Activated T-helper 2 cell treated with anti-CD3 and anti-CD28 coated beads, Interferon-gamma antibody, Interleukin-2, Interleukin-4, amounts not matched to agents 10 μg/mL and 5 μg/mL and 100 μg/mL, durations not matched to agents 14 hours and 24 hours and 36 hours (primary cell): Measurements from ENCODE around the gene PITX3. TPM values are rescaled to one million over a fixed set of nuclear protein-coding genes. Genes with fewer than 3 reads are reported as not detected.
"Not testable (repeated sequence)": the region's sequence is repeated elsewhere in the genome, so short reads cannot be mapped to it uniquely, and the experiment has no call there.

Source experiments
- DNase-seq: peaks from one replicate; pipeline ENCODE4 v3.0.0; 2021; ENCODE audit warnings: low spot score
- H3K27ac Mint-ChIP-seq: one replicate; pipeline ENCODE4 v1.8.0; 2021; ENCODE audit warnings: mixed read lengths
- H3K27me3 Mint-ChIP-seq: one replicate; pipeline ENCODE4 v1.8.0; 2021; ENCODE audit warnings: low read depth, mixed read lengths
- H3K36me3 Mint-ChIP-seq: one replicate; pipeline ENCODE4 v1.8.0; 2021; ENCODE audit warnings: low read depth, mixed read lengths
- H3K4me1 Mint-ChIP-seq: one replicate; pipeline ENCODE4 v1.8.0; 2021; ENCODE audit warnings: low read depth, mixed read lengths
- H3K4me3 Mint-ChIP-seq: one replicate; pipeline ENCODE4 v1.8.0; 2021; ENCODE audit warnings: low read depth, mild to moderate bottlenecking, moderate library complexity, mixed read lengths
- H3K9me3 Mint-ChIP-seq: one replicate; pipeline ENCODE4 v1.8.0; 2021; ENCODE audit warnings: mixed read lengths
- intact Hi-C: fragments of 100-400 bp; cut with micrococcal nuclease; formaldehyde crosslinking; loops from one replicate; pipeline ENCODE4 v1.15.1; 2023
- total RNA-seq: library from RNA; stranded (reverse); gene quantifications from 2 replicates; pipeline ENCODE4 v1.2.3, GENCODE V29; 2022

The PITX3 gene
- total RNA-seq, 1 donor from 2014 or later = 0.46 TPM

- DNase-seq = no peak
- Mint-ChIP-seq H3K4me1 (peaks cover 1% of the 10 kb centered on the region), H3K27me3 (peaks cover 10% of the 10 kb centered on the region), H3K27ac (no peak overlapping the region), H3K9me3 (no peaks in the 10 kb centered on the region), H3K36me3 (no peaks in the 10 kb centered on the region), H3K4me3 (no peak overlapping the region)
- intact Hi-C loops = loop anchor here (5.0 kb wide), 1 partner anchor 44 kb away; no protein-coding TSS in a partner anchor
Measured at GRCh38 chr10:102211615-102212299, 29.6 kb downstream of the PITX3 start.

- peaks cover 4% of the 10 kb centered on the region for H3K9me3 Mint-ChIP-seq
- peaks cover 2% of the 10 kb centered on the region for H3K27me3 Mint-ChIP-seq
- H3K4me3 Mint-ChIP-seq = no peak overlapping the region
- peaks cover 6% of the 10 kb centered on the region for H3K36me3 Mint-ChIP-seq
- intact Hi-C loops = no loop called here
- H3K27ac Mint-ChIP-seq = no peak overlapping the region
- no peak for DNase-seq
- H3K4me1 Mint-ChIP-seq = peaks cover 1% of the 10 kb centered on the region
Measured at GRCh38 chr10:102208311-102209035, 32.8 kb downstream of the PITX3 start.

GRCh38 chr10:102202386-102202785, 38.9 kb downstream of the PITX3 start:
- Mint-ChIP-seq H3K27ac (no peak overlapping the region), H3K36me3 (peaks cover 6% of the 10 kb centered on the region), H3K4me1 (peaks cover 5% of the 10 kb centered on the region), H3K4me3 (no peak overlapping the region), H3K27me3 (peaks cover 3% of the 10 kb centered on the region), H3K9me3 (peaks cover 4% of the 10 kb centered on the region)
- intact Hi-C loops = no loop called here
- DNase-seq = no peak

- no peak overlapping the region for H3K4me3 Mint-ChIP-seq
- peaks cover 12% of the 10 kb centered on the region for H3K4me1 Mint-ChIP-seq
- no peak overlapping the region for H3K27ac Mint-ChIP-seq
- H3K9me3 Mint-ChIP-seq = peaks cover 4% of the 10 kb centered on the region
- peaks cover 6% of the 10 kb centered on the region for H3K36me3 Mint-ChIP-seq
- no peak for DNase-seq
- intact Hi-C loops = no loop called here
- peaks cover 3% of the 10 kb centered on the region for H3K27me3 Mint-ChIP-seq
Measured at GRCh38 chr10:102200751-102201640, 40.3 kb downstream of the PITX3 start.

- no peaks in the 10 kb centered on the region for H3K36me3 Mint-ChIP-seq
- H3K9me3 Mint-ChIP-seq = peaks cover 6% of the 10 kb centered on the region
- H3K27me3 Mint-ChIP-seq = peaks cover 3% of the 10 kb centered on the region
- H3K4me1 Mint-ChIP-seq = peaks cover 14% of the 10 kb centered on the region
- H3K4me3 Mint-ChIP-seq = no peak overlapping the region
- intact Hi-C loops = no loop called here
- no peak for DNase-seq
- no peak overlapping the region for H3K27ac Mint-ChIP-seq
Measured at GRCh38 chr10:102198027-102198426, 43.3 kb downstream of the PITX3 start.

- Mint-ChIP-seq H3K36me3 (no peaks in the 10 kb centered on the region), H3K27me3 (no peaks in the 10 kb centered on the region), H3K9me3 (peaks cover 18% of the 10 kb centered on the region), H3K27ac (peak overlapping the region; percentile 82), H3K4me1 (peaks cover 8% of the 10 kb centered on the region), H3K4me3 (no peak overlapping the region)
- no peak for DNase-seq
- intact Hi-C loops = no loop called here
Measured at GRCh38 chr10:102196893-102197292, 44.4 kb downstream of the PITX3 start.

GRCh38 chr10:102195296-102195870, 45.9 kb downstream of the PITX3 start:
- Mint-ChIP-seq H3K9me3 (peaks cover 25% of the 10 kb centered on the region), H3K4me1 (peaks cover 8% of the 10 kb centered on the region), H3K27ac (no peak overlapping the region), H3K4me3 (no peak overlapping the region), H3K36me3 (peaks cover 3% of the 10 kb centered on the region), H3K27me3 (no peaks in the 10 kb centered on the region)
- intact Hi-C loops = no loop called here
- DNase-seq = no peak

- Mint-ChIP-seq H3K27ac (no peak overlapping the region), H3K4me1 (peaks cover 18% of the 10 kb centered on the region), H3K27me3 (no peaks in the 10 kb centered on the region), H3K9me3 (peaks cover 25% of the 10 kb centered on the region), H3K36me3 (peaks cover 3% of the 10 kb centered on the region), H3K4me3 (no peak overlapping the region)
- no peak for DNase-seq
- intact Hi-C loops = no loop called here
Measured at GRCh38 chr10:102191956-102192355, 49.4 kb downstream of the PITX3 start.

GRCh38 chr10:102188941-102189898, 52.1 kb downstream of the PITX3 start:
- DNase-seq = peak; percentile 33
- peaks cover 45% of the 10 kb centered on the region for H3K9me3 Mint-ChIP-seq
- H3K4me1 Mint-ChIP-seq = peaks cover 12% of the 10 kb centered on the region
- H3K36me3 Mint-ChIP-seq, intact Hi-C loops, H3K27me3 Mint-ChIP-seq, H3K4me3 Mint-ChIP-seq: not testable (repeated sequence)
- H3K27ac Mint-ChIP-seq = peak overlapping the region; percentile 71

- H3K9me3 Mint-ChIP-seq = peaks cover 44% of the 10 kb centered on the region
- DNase-seq = no peak
- no peak overlapping the region for H3K4me3 Mint-ChIP-seq
- H3K36me3 Mint-ChIP-seq = peaks cover 3% of the 10 kb centered on the region
- H3K27me3 Mint-ChIP-seq = no peaks in the 10 kb centered on the region
- H3K27ac Mint-ChIP-seq = no peak overlapping the region
- intact Hi-C loops = no loop called here
- peaks cover 12% of the 10 kb centered on the region for H3K4me1 Mint-ChIP-seq
Measured at GRCh38 chr10:102188298-102188940, 52.9 kb downstream of the PITX3 start.

GRCh38 chr10:102185811-102186527, 55.3 kb downstream of the PITX3 start:
- Mint-ChIP-seq H3K36me3 (no peaks in the 10 kb centered on the region), H3K27me3 (no peaks in the 10 kb centered on the region), H3K27ac (no peak overlapping the region), H3K4me3 (no peak overlapping the region), H3K4me1 (peaks cover 12% of the 10 kb centered on the region), H3K9me3 (peaks cover 22% of the 10 kb centered on the region)
- intact Hi-C loops = no loop called here
- DNase-seq = no peak
